Erythroblast (primary cell): ENCODE results near the gene GRXCR1.

Source experiments
- GATA1 ChIP-seq: IDR thresholded peaks from 2 replicates; pipeline ENCODE4 v1.6.1; 2011; ENCODE audit warnings: low read depth, mild to moderate bottlenecking, control low read depth, low read length, moderate library complexity
- POLR2A ChIP-seq: IDR thresholded peaks from 2 replicates; pipeline ENCODE4 v1.6.1; 2011; ENCODE audit warnings: mild to moderate bottlenecking, low read length

DNA sequence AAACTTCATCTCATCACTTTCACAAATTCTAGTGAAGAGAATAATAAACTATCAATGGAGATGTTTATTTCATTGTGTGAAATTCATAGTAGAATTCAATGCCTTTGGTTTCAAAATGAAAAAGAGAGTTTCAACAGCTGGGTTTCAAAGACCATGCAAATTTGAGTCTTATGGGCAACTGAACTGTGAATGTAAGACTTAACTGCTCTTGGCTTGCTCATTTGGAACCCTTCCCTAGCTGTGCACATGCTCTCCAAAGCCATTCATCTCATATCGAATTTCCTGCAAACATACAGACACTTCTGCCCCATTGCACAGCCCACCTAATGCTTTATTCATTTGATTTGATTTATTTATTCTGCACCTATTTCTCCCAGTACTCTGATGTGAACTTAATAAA lies 154.5 kb downstream of the GRXCR1 start:
- no peak for TF ChIP-seq POLR2A
- no peak for TF ChIP-seq GATA1
